SIG-M5 (cell line): ENCODE results near the gene AFAP1.

Experiments
- DNase-seq: peaks from one replicate; lab custom pipeline; 2025; lab: John Stamatoyannopoulos, UW

The AFAP1 gene

GRCh38 chr4:7910952-7911578, 28.6 kb downstream of the AFAP1 start:
- DNase-seq, result no peak

DNA sequence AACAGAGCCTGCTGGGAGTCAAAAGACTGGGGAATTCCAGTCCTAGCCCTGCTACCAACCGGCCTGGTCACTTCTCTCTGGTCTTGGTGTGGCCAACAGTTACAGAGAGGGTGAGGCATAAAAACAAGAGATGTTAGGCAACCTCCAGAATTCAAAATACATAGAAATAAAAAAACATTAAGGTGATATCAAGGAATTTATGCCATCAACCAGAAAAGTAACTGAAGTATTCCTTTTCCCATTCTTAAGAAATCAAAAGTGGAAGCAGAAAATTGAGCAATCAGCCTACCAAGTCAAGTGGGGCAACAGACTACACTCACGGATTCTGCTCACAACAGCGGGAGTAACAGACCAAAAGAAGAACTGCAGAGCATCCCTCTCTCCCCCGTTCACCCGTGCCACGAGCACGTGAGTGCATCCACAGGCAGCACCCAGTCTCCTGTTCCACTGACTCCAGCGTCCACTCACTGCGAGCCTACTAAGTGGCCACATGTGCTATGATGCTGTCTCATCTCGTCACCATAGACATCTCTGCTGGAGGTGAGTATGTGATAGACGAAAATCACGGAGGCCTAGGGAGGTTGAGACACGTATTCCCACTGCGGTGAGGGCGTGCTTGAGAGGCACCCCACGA, 29.3 kb downstream of the AFAP1 start:
- DNase-seq, result no peak

- DNase-seq, result no peak
Observed at GRCh38 chr4:7909463-7910262, 30.0 kb downstream of the AFAP1 start.

DNA sequence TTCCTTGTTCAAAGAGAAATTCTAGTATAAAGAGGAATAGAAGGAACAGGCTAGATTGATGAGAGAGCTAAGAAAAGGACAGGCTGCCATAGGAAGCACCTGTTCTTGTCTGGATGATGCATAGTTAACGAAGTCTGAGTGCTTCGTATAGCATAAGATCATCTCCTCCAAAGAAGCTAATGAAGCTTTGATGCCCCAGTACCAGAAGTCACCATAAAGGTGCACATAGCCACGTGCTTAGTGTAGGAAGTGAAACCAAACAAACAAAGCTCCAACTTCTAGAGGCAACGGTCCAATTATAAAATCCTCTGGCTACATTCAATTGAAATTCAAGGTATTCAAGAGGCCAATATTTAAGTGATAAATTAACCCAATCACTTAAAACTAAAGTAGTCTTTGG, 31.0 kb downstream of the AFAP1 start:
- no peak for DNase-seq

GRCh38 chr4:7907142-7907541, 32.5 kb downstream of the AFAP1 start:
- DNase-seq, result no peak

DNA sequence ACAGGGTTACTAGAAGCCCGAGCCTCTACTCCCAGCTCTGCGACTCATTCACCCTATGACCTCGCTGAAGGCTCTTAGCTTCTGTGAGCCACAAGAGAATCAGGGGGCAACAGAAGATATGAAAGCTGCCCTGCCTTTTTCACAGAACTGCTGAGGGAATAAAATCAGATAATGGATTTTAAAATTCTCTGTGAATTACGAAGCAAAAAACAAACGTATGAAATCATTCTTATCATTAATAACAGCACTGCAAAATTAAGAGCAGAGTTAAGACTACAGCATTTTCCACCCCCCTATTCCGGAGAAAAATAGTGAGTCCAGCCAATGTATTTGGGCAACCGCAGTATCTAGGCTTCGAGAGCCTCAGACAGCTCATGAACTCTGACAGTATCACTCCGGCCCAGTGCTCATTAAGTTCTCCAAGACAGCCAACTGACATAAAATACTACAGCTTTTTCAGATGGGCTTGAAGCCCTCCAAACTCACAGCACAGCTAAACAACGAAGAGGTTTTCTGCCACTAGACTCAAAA, 33.4 kb downstream of the AFAP1 start:
- DNase-seq, result no peak

GRCh38 chr4:7904952-7905915, 34.4 kb downstream of the AFAP1 start:
- DNase-seq, result no peak

DNA sequence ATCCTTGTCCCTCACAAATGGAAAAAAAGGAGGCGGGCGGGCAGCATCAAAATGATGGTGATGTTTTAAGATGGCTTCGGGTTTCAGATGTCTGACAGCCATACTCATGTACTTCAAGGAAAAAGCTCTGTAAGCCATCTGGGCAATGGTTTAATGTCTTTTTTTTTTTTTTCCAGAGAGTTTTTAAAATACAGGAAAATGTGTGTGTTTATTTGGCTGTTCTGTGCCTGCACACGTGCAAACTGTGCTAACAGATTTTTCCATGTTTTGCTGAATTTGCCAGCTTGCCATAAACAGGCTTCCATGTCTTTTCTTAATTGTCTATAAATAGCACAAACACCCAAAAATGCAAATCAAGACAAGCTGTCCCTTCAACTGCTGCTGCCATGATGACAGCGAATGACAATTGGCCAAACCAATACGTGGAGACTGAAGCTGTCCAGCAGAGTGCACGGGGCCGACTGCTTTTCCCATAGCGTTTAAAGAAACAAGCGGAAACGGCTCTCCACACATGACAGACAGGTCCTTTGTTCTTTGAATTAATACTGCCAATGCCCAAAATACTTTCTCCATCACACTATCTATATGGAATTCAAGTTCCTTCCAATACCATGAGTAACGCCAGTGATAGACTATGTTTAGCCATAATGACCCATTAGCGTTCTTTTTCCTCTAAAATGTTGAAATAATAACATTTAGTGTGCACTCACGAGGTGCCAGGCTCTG, 35.7 kb downstream of the AFAP1 start:
- DNase-seq, result no peak

DNA sequence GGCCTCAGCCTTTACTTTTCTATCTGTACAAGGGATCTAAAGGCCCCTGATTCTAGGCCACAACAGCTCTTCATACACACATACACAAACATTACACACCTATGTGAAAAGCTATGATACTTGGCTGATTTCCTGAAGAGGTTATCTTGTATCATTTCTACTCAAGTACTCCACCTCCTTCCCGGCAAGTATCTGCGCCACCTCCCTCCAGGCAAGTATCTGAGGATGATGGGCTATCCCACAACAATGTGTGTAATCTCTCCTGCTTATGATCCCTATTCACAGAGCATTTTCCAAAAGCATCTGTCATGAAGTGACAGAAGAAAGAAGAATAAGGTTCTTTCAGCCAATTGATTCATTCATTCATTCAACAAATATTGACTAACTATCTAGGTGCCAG, 36.8 kb downstream of the AFAP1 start:
- DNase-seq, result no peak

- no peak for DNase-seq
Observed at GRCh38 chr4:7902101-7902553, 37.5 kb downstream of the AFAP1 start.

GRCh38 chr4:7901311-7901885, 38.3 kb downstream of the AFAP1 start:
- DNase-seq, result no peak

- DNase-seq, result no peak
Observed at GRCh38 chr4:7900334-7900909, 39.2 kb downstream of the AFAP1 start.

DNA sequence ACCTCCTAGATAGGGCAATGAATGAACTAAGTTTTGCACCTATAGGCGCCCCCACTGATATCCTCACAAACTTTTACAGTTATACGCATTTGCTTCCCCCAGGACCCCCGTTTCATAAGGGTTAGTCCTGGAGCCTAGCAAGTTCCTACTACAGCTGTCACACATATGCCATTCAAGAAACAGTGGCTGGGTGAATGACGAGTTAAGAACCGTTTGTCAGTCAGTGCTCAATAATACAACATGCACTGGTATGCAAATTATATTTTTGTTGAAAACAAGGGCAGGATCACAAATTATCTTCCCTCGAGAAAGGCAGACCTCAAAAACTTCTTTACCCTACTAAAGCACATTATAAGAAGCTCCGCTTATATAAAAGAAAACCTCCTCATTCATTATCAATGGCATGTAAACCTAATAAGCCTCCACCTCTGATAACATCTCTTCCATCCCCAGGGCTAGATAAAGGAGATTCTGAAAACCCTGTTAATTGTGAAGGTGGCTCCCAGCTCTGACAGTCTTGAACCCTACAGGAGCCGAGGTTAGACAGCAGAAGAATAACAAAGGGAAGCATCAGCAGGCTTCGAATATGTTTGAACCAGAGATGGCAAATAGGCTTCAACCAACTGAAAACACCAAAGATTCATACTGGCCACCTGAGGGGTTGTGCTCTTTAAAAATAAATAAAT, 40.3 kb downstream of the AFAP1 start:
- DNase-seq, result no peak

- no peak for DNase-seq
Observed at GRCh38 chr4:7898385-7898784, 41.3 kb downstream of the AFAP1 start.

DNA sequence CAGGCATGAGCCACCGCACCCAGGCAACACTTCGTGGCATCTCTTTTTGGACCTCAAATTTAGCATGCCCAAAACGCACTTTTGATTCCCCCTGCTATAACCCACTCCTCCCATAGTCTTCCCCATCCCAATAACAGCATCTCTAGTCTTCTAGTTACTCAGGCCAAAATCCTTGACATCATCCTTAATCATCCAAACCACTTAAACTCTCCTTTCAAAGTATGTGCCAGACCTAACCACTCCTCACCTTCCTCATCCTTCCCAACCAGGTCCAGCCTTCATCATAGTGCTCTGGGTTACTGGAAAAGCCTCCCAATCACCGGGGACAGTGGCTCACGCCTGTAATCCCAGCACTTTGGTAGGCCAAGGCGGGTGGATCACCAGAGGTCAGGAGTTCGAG, 41.9 kb downstream of the AFAP1 start:
- DNase-seq, result no peak

- DNase-seq, result no peak
Observed at GRCh38 chr4:7894677-7895181, 44.9 kb downstream of the AFAP1 start.

- no peak for DNase-seq
Observed at GRCh38 chr4:7894098-7894676, 45.5 kb downstream of the AFAP1 start.

- DNase-seq, result no peak
Observed at GRCh38 chr4:7893539-7893938, 46.1 kb downstream of the AFAP1 start.
